Measurements from ENCODE around the gene C19orf67. TPM values are rescaled to one million over a fixed set of nuclear protein-coding genes. Genes with fewer than 3 reads are reported as not detected.
"Not testable (repeated sequence)": the region's sequence is repeated elsewhere in the genome, so short reads cannot be mapped to it uniquely, and the experiment has no call there.

Gene C19orf67
- total and polyA plus RNA-seq, 10 donors: 4.9 TPM; not detected in 9

GRCh38 chr19:14050512-14050911 is 35.1 kb downstream of the C19orf67 start:
- Histone ChIP-seq H3K4me1 (peaks cover 0 to 5% (median 0%) of the 10 kb centered on the region in 6 donors), H3K4me3 (no peak overlapping the region), H3K9me3 (peaks cover 0 to 10% (median 5%) of the 10 kb centered on the region in 8 donors), H3K27me3 (replicated peaks in 1 of 7) (peaks cover 0 to 6% (median 0%) of the 10 kb centered on the region in 7 donors), H3K36me3 (peaks cover 0 to 80% (median 61%) of the 10 kb centered on the region in 6 donors), H3K27ac (no peak overlapping the region)
- WGBS, 5 donors: 92 to 99% (median 99%) methylated on average over 4 of the region's 4 CpGs
- no peak for DNase-seq
- intact Hi-C loops (cut with DNase I; ENCODE audit: low total_unique reads): no loop called here
- TF ChIP-seq, protein P1, sequence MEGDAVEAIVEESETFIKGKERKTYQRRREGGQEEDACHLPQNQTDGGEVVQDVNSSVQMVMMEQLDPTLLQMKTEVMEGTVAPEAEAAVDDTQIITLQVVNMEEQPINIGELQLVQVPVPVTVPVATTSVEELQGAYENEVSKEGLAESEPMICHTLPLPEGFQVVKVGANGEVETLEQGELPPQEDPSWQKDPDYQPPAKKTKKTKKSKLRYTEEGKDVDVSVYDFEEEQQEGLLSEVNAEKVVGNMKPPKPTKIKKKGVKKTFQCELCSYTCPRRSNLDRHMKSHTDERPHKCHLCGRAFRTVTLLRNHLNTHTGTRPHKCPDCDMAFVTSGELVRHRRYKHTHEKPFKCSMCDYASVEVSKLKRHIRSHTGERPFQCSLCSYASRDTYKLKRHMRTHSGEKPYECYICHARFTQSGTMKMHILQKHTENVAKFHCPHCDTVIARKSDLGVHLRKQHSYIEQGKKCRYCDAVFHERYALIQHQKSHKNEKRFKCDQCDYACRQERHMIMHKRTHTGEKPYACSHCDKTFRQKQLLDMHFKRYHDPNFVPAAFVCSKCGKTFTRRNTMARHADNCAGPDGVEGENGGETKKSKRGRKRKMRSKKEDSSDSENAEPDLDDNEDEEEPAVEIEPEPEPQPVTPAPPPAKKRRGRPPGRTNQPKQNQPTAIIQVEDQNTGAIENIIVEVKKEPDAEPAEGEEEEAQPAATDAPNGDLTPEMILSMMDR (IDR thresholded peaks at IDR 0.05 in 8 of 11, conservative IDR thresholded peaks at IDR 0.05 in 3 of 11): no peak
- TF ChIP-seq POLR2A (IDR thresholded peaks at IDR 0.05) (no peak), POLR2AphosphoS5 (IDR thresholded peaks at IDR 0.05) (no peak)

DNA sequence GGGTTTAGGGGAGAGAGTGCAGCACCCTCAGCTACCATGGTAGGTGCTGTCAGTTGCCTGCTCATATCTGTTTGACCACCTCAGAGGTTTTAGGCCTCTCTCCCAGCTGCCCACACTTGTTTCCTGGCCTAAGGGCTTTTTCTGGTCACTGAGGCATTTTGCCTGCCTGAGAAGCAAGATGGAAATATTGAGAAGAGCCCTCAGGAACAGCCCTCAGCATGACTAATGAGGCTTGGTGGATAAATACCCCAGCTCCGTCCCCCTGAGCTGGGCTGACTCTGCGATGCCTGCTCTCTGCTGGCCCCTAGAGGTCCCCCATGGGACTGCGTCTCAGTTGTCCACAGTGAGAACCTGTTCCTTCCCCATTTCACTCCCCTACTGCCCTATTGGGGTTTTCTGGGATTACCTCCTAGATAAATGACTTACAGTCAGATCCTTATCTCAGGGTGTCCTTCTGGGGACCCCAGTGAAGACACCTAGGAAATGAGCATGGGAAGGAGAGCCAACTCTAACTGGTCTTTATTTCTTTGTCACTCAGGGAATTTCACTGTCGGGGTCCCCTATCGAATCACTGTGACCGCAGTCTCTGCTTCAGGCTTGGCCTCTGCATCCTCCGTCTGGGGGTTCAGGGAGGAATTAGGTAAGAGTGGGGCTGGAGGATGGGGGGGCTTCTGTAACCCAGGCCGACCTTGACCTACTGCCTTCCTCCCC is 37.0 kb downstream of the C19orf67 start:
- 73 to 83% (median 74%) methylated on average over 8 of the region's 8 CpGs for WGBS, 5 donors
- no peak overlapping the region for H3K4me3 ChIP-seq
- H3K4me1 ChIP-seq: peaks cover 0 to 5% (median 0%) of the 10 kb centered on the region in 6 donors
- DNase-seq: peak; percentile 90
- peak in 2 of 3 donors; percentile 11 to 23 for TF ChIP-seq POLR2AphosphoS5 (IDR thresholded peaks at IDR 0.05)
- TF ChIP-seq, protein P1 (IDR thresholded peaks at IDR 0.05 in 8 of 11, conservative IDR thresholded peaks at IDR 0.05 in 3 of 11): peak; percentile 61 to 95 (median 85)
- no peak for TF ChIP-seq POLR2A (IDR thresholded peaks at IDR 0.05)
- H3K27ac ChIP-seq: peak overlapping the region in 1 of 8 donors; percentile 15
- intact Hi-C loops (cut with DNase I; ENCODE audit: low total_unique reads): loop anchor here (10.0 kb wide), 1 partner anchor 164 kb away; no protein-coding TSS in a partner anchor
- peaks cover 0 to 10% (median 5%) of the 10 kb centered on the region in 8 donors for H3K9me3 ChIP-seq
- H3K36me3 ChIP-seq: peaks cover 0 to 99% (median 75%) of the 10 kb centered on the region in 6 donors
- H3K27me3 ChIP-seq (replicated peaks in 1 of 7): no peaks in the 10 kb centered on the region

GRCh38 chr19:14047866-14048265 is 37.7 kb downstream of the C19orf67 start:
- 91 to 99% (median 97%) methylated on average over 9 to 10 of the region's 10 CpGs for WGBS, 5 donors
- H3K4me1 ChIP-seq; DNase-seq; H3K27ac ChIP-seq; H3K4me3 ChIP-seq; H3K9me3 ChIP-seq; H3K27me3 ChIP-seq (replicated peaks in 1 of 7): not testable (repeated sequence)
- H3K36me3 ChIP-seq: peaks cover 0 to 100% (median 74%) of the 10 kb centered on the region in 6 donors
- intact Hi-C loops (cut with DNase I; ENCODE audit: low total_unique reads): loop anchor here (10.0 kb wide), 1 partner anchor 163 kb away; no protein-coding TSS in a partner anchor

DNA sequence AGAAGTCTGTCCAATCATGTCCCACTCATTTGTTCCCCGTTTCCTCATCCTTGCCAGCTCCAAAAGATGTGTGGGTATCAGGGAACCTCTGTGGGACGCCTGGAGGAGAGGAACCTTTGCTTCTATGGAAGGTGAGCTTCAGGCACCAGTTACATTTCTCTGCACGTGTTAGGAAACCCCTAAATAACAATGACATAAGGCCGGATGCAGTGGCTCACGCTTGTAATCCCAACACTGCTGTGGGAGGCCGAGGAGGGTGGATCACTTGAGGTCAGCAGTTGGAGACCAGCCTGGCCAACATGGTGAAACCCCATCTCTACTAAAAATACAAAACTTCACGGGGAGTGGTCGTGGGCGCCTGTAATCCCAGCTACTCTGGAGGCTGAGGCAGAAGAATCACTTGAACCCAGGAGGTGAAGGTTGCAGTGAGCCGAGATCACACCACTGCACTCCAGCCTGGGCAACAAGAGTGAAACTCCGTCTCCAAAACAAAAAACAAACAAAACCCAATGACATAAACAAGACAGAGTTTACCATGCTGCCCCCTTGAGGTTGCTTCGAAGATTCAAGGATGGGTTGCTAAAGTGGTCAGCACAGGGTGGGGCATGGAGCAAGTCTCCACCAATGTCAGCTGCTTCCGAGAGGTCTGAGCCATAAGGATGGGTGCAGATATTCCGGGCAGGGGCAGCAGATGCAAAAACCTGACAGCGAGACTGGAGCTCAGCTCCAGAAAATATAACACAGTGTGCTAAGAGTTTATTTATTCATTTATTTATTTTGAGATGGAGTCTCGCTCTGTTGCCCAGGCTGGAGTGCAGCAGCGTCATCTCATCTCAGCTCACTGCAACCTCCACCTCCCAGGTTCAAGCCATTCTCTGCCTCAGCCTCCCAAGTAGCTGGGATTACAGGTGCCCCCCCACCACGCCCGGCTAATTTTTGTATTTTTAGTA is 42.6 kb downstream of the C19orf67 start:
- intact Hi-C loops (cut with DNase I; ENCODE audit: low total_unique reads): loop anchor here (10.0 kb wide), 1 partner anchor 158 kb away; no protein-coding TSS in a partner anchor
- WGBS, 5 donors: 57 to 70% (median 64%) methylated on average over 18 to 19 of the region's 19 CpGs

More for the DNA sequence above, 42.6 kb downstream of the C19orf67 start:
- H3K27ac ChIP-seq: peak overlapping the region in 7 of 8 donors; percentile 13 to 76 (median 59)
- TF ChIP-seq, protein P1 (IDR thresholded peaks at IDR 0.05 in 8 of 11, conservative IDR thresholded peaks at IDR 0.05 in 3 of 11): peak; percentile 20 to 88 (median 70)
- peak in 1 of 3 donors; percentile 18 for TF ChIP-seq POLR2AphosphoS5 (IDR thresholded peaks at IDR 0.05)
- peaks cover 0 to 100% (median 52%) of the 10 kb centered on the region in 6 donors for H3K36me3 ChIP-seq
- not testable (repeated sequence) for H3K27me3 ChIP-seq (replicated peaks in 1 of 7); H3K9me3 ChIP-seq; DNase-seq
- H3K4me3 ChIP-seq: peak overlapping the region in 1 of 8 donors; percentile 3
- peaks cover 4 to 27% (median 10%) of the 10 kb centered on the region in 6 donors for H3K4me1 ChIP-seq

Measured in spleen (tissue), 11 donors.